ENCODE results near the gene RIMS4. TPM values are rescaled to one million over a fixed set of nuclear protein-coding genes. Genes with fewer than 3 reads are reported as not detected.

RIMS4 gene
- total RNA-seq, 3 donors from 2014 or later = 0.66 to 1.8 (median 0.96) TPM

- no peaks in the 10 kb centered on the region for H3K9me3 ChIP-seq
- H3K27ac ChIP-seq = no peak overlapping the region
- no peaks in the 10 kb centered on the region for H3K4me1 ChIP-seq
- TF ChIP-seq POLR2AphosphoS5 (IDR thresholded peaks at IDR 0.05) = no peak
- intact Hi-C loops (cut with DNase I; ENCODE audit: low total_unique reads) = no loop called here
- no peak overlapping the region for H3K4me3 ChIP-seq
- DNase-seq (ENCODE audit: low spot score in 2 of 2) = no peak
- peaks cover 0 to 4% of the 10 kb centered on the region in 2 donors for H3K27me3 ChIP-seq
- no peaks in the 10 kb centered on the region for H3K36me3 ChIP-seq
These were observed 27.6 kb upstream of the RIMS4 start for GRCh38 chr20:44837946-44838345.

DNA sequence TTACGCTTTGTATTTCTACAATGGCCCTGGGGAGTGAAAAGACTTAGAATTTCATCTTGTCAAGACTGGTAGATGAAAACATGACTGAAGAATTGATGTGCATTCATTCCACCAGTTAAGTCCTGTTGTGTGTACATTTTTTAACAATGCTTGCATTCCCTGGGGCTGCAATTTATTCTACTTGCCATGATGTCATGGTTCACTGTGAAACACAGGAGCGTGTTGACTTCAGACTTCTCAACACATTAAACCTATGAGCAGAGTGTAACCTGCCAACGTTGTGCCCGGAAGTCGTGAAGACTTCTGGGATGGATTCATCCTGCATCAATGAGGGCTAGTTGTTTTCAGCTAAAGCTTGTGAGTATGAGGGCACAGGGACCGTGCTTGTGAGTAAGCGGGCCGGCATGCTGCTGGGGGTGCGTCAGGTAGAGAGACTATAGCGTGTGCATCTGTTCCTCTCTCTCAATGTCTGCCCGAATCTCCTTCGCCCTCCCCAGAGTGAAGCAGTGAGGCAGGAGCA lies 26.3 kb upstream of the RIMS4 start:
- TF ChIP-seq CTCF (IDR thresholded peaks at IDR 0.05) (no peak), POLR2AphosphoS5 (IDR thresholded peaks at IDR 0.05) (no peak), POLR2A (IDR thresholded peaks at IDR 0.05) (no peak)
- H3K27ac ChIP-seq = no peak overlapping the region
- DNase-seq (ENCODE audit: low spot score in 2 of 2) = no peak
- intact Hi-C loops (cut with DNase I; ENCODE audit: low total_unique reads) = no loop called here
- no peaks in the 10 kb centered on the region for H3K4me1 ChIP-seq
- no peaks in the 10 kb centered on the region for H3K9me3 ChIP-seq
- no peak overlapping the region for H3K4me3 ChIP-seq
- no peaks in the 10 kb centered on the region for H3K36me3 ChIP-seq
- peaks cover 0 to 4% of the 10 kb centered on the region in 2 donors for H3K27me3 ChIP-seq

- Histone ChIP-seq H3K4me3 (no peak overlapping the region), H3K36me3 (no peaks in the 10 kb centered on the region), H3K27ac (no peak overlapping the region), H3K4me1 (no peaks in the 10 kb centered on the region), H3K9me3 (peaks cover 0 to 2% of the 10 kb centered on the region in 2 donors), H3K27me3 (peaks cover 0 to 4% of the 10 kb centered on the region in 2 donors)
- intact Hi-C loops (cut with DNase I; ENCODE audit: low total_unique reads) = no loop called here
- no peak for DNase-seq (ENCODE audit: low spot score in 2 of 2)
- TF ChIP-seq POLR2A (IDR thresholded peaks at IDR 0.05) (no peak), POLR2AphosphoS5 (IDR thresholded peaks at IDR 0.05) (no peak), CTCF (IDR thresholded peaks at IDR 0.05) (no peak)
These were observed 25.4 kb upstream of the RIMS4 start for GRCh38 chr20:44835661-44836221.

DNA sequence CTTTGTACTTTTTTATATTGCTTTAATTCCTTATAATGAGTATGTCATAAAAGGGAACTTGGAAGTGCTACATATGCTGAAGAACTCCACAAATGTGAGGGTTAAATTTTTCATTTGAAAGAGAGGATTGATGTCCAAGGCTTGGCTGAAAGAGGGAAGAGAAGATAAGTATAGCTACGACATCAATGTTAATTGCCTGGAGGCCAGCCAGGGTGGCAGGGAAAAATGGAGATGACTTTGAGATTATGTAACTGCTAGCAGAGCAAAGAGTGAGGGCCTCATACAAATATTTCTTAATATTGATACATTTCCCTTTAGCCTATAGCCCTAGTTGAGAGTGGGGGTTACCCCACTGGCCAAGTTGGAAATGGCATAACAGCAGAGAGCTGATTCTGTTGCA lies 24.8 kb upstream of the RIMS4 start:
- no peak for DNase-seq (ENCODE audit: low spot score in 2 of 2)
- Histone ChIP-seq H3K36me3 (no peaks in the 10 kb centered on the region), H3K4me1 (no peaks in the 10 kb centered on the region), H3K4me3 (no peak overlapping the region), H3K9me3 (peaks cover 0 to 8% of the 10 kb centered on the region in 2 donors), H3K27me3 (peaks cover 0 to 4% of the 10 kb centered on the region in 2 donors), H3K27ac (no peak overlapping the region)
- intact Hi-C loops (cut with DNase I; ENCODE audit: low total_unique reads) = no loop called here
- TF ChIP-seq POLR2AphosphoS5 (IDR thresholded peaks at IDR 0.05) (no peak), POLR2A (IDR thresholded peaks at IDR 0.05) (no peak), CTCF (IDR thresholded peaks at IDR 0.05) (no peak)

DNA sequence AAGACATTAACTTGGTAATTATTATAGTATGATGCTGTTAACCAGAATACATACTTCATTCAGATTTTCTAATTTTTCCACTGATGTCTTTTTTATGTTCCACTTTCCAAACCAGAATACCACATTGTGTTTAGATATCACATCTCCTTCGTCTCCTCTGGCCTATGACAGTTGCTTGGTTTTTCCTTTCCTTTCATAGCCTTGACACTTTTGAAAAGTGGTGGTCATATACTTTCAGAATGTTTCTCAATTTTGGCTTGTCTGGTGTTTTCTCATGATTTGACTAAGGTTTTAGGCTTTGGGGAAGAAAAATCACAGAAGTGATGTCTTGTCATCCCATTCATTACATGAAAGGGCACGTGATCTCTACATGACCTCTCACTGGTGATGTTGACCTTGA lies 24.3 kb upstream of the RIMS4 start:
- H3K9me3 ChIP-seq = peaks cover 0 to 11% of the 10 kb centered on the region in 2 donors
- H3K27ac ChIP-seq = no peak overlapping the region
- no peaks in the 10 kb centered on the region for H3K36me3 ChIP-seq
- H3K27me3 ChIP-seq = peaks cover 0 to 4% of the 10 kb centered on the region in 2 donors
- TF ChIP-seq POLR2A (IDR thresholded peaks at IDR 0.05) (no peak), POLR2AphosphoS5 (IDR thresholded peaks at IDR 0.05) (no peak)
- no peaks in the 10 kb centered on the region for H3K4me1 ChIP-seq
- no peak overlapping the region for H3K4me3 ChIP-seq
- no peak for DNase-seq (ENCODE audit: low spot score in 2 of 2)
- intact Hi-C loops (cut with DNase I; ENCODE audit: low total_unique reads) = no loop called here

DNA sequence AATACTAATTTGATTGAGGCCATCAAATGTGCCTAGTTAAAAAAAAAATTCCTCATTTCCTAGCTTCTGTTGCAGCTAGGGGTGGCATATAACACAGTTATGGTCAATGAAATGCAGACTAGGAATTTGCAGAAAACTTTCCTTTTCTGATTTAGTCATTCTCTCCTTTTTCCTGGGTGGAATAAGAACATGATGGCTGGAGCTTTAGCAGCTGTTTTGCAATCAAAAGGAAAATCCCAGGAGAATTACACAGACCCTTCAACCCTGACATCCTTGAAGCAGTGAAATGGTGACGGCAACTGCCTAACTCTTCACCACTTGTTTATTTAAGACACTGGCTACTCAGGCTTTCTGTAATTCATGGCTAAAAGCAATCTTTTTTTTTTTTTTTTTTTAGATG lies 23.1 kb upstream of the RIMS4 start:
- DNase-seq (ENCODE audit: low spot score in 2 of 2) = no peak
- Histone ChIP-seq H3K27me3 (peaks cover 0 to 8% of the 10 kb centered on the region in 2 donors), H3K36me3 (no peaks in the 10 kb centered on the region), H3K4me3 (no peak overlapping the region), H3K27ac (no peak overlapping the region), H3K4me1 (no peaks in the 10 kb centered on the region), H3K9me3 (peaks cover 0 to 11% of the 10 kb centered on the region in 2 donors)
- intact Hi-C loops (cut with DNase I; ENCODE audit: low total_unique reads) = no loop called here
- TF ChIP-seq POLR2A (IDR thresholded peaks at IDR 0.05) = no peak
